MCF 10A (cell line): ENCODE measurements around the gene CDH15. TPM values are rescaled to one million over a fixed set of nuclear protein-coding genes. Genes with fewer than 3 reads are reported as not detected.

Experiments used
- BruUV-seq: library from RNA; stranded (reverse); fragments of 400-500 nt; replicated peaks from 2 replicates; lab custom pipeline; 2021; lab: Mats Ljungman, UMichigan
- CTCF ChIA-PET: fragments of 300-600 bp; sonication (Branson Sonifier 250); formaldehyde crosslinking; extraction: SDS; loops from one replicate; lab custom pipeline; 2021; ENCODE audit warnings: antibody characterized with exemption, inconsistent platforms; lab: Yijun Ruan, JAX
- POLR2A ChIA-PET: fragments of 300-600, 350-650 bp; sonication (Branson Sonifier 250); formaldehyde crosslinking; extraction: SDS; loops from one replicate; lab custom pipeline; 2020; ENCODE audit warnings: antibody characterized with exemption, inconsistent platforms; lab: Yijun Ruan, JAX
- DNase-seq: peaks from one replicate; pipeline ENCODE4 v3.0.0-alpha.2; 2018; ENCODE audit not compliant: unreplicated experiment
- H3K27ac Mint-ChIP-seq: one replicate; pipeline ENCODE4 v1.8.0; 2022; ENCODE audit warnings: mild to moderate bottlenecking, low read depth, mixed read lengths; ENCODE audit not compliant: unreplicated experiment
- H3K27me3 Mint-ChIP-seq: one replicate; pipeline ENCODE4 v1.8.0; 2022; ENCODE audit warnings: mixed read lengths; ENCODE audit not compliant: insufficient read depth, unreplicated experiment
- H3K36me3 Mint-ChIP-seq: one replicate; pipeline ENCODE4 v1.8.0; 2022; ENCODE audit warnings: mild to moderate bottlenecking, moderate library complexity, mixed read lengths; ENCODE audit not compliant: insufficient read depth, unreplicated experiment
- H3K4me1 Mint-ChIP-seq: one replicate; pipeline ENCODE4 v1.8.0; 2022; ENCODE audit warnings: mixed read lengths; ENCODE audit not compliant: insufficient read depth, unreplicated experiment
- H3K4me3 Mint-ChIP-seq: one replicate; pipeline ENCODE4 v1.8.0; 2022; ENCODE audit warnings: mild to moderate bottlenecking, moderate library complexity, mixed read lengths; ENCODE audit not compliant: unreplicated experiment
- H3K9me3 Mint-ChIP-seq: one replicate; pipeline ENCODE4 v1.8.0; 2022; ENCODE audit warnings: mixed read lengths; ENCODE audit not compliant: unreplicated experiment
- intact Hi-C: fragments of 100-400 bp; cut with micrococcal nuclease; formaldehyde crosslinking; loops from 2 replicates; pipeline ENCODE4 v1.14.1; 2022
- total RNA-seq: library from RNA; stranded (reverse); gene quantifications from 2 replicates; pipeline ENCODE4 v1.2.3, GENCODE V29; 2022
- TF ChIP-seq, protein P1 (sequence below): fragments of 200-600 bp; IDR thresholded peaks from one replicate; pipeline ENCODE4 v1.8.0; 2022; ENCODE audit warnings: antibody characterized with exemption, mild to moderate bottlenecking; ENCODE audit not compliant: unreplicated experiment

Gene CDH15
- total RNA-seq, 1 experiment from 2014 or later: not detected

- no peaks in the 10 kb centered on the region for H3K27me3 Mint-ChIP-seq
- TF ChIP-seq, protein P1, sequence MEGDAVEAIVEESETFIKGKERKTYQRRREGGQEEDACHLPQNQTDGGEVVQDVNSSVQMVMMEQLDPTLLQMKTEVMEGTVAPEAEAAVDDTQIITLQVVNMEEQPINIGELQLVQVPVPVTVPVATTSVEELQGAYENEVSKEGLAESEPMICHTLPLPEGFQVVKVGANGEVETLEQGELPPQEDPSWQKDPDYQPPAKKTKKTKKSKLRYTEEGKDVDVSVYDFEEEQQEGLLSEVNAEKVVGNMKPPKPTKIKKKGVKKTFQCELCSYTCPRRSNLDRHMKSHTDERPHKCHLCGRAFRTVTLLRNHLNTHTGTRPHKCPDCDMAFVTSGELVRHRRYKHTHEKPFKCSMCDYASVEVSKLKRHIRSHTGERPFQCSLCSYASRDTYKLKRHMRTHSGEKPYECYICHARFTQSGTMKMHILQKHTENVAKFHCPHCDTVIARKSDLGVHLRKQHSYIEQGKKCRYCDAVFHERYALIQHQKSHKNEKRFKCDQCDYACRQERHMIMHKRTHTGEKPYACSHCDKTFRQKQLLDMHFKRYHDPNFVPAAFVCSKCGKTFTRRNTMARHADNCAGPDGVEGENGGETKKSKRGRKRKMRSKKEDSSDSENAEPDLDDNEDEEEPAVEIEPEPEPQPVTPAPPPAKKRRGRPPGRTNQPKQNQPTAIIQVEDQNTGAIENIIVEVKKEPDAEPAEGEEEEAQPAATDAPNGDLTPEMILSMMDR: no peak
- DNase-seq: no peak
- no peaks in the 10 kb centered on the region for H3K4me1 Mint-ChIP-seq
- no peak overlapping the region for H3K27ac Mint-ChIP-seq
- no TSS peak for BruUV-seq
- intact Hi-C loops: no loop called here
- H3K9me3 Mint-ChIP-seq: peaks cover 3% of the 10 kb centered on the region
- H3K36me3 Mint-ChIP-seq: peaks cover 14% of the 10 kb centered on the region
- H3K4me3 Mint-ChIP-seq: no peak overlapping the region
- CTCF ChIA-PET: interaction anchor here (1.0 kb wide), 1 partner anchor 43 kb away, joined by 3 read pairs; no protein-coding TSS in a partner anchor
- POLR2A ChIA-PET: interaction anchor here (0.7 kb wide), 1 partner anchor 311 kb away, joined by 3 read pairs; no protein-coding TSS in a partner anchor
Measured at GRCh38 chr16:89123831-89124100, 47.8 kb upstream of the CDH15 start.

DNA sequence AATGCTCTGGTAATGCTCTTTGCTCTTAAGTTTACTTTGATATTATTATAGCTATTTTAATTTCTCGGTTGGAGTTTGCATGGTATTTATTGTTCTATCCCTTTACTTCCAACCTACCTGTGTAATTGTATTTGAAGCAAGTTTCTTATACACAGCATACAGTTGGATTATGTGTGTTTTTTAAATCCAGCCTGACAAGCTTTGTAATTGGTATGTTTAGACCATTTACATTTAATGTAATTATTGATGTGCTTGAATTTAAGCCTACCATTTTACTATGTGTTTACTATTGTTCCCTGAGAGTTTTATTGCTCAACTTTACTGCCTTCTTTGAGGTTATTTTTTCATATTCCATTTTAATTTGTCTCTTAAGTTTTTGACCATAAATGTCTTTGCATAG lies 42.2 kb upstream of the CDH15 start:
- TF ChIP-seq, protein P1: no peak
- ChIA-PET POLR2A (no interaction called here), CTCF (no interaction called here)
- Mint-ChIP-seq H3K27me3 (no peaks in the 10 kb centered on the region), H3K27ac (no peak overlapping the region), H3K4me3 (no peak overlapping the region), H3K36me3 (peaks cover 42% of the 10 kb centered on the region), H3K4me1 (no peaks in the 10 kb centered on the region), H3K9me3 (peaks cover 15% of the 10 kb centered on the region)
- BruUV-seq: no TSS peak
- intact Hi-C loops: no loop called here
- DNase-seq: no peak

DNA sequence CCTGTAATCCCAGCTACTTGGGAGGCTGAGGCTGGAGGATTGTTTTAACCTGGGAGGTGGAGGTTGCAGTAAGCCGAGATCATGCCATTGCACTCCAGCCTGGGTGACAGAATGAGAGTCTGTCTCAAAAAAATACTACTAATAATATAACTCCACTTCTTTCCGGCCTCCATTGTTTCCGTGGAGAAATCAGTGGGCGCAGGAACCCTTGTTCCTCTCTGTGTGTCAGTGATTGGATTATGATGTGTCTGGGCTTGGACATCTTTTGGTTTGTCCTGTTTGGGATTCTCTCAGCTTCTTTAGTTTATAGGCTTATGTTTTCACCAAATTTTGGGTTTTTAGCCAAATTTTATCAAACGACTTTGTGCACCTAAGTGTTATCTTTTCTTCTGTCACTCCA lies 41.1 kb upstream of the CDH15 start:
- ChIA-PET POLR2A (no interaction called here), CTCF (no interaction called here)
- BruUV-seq: no TSS peak
- intact Hi-C loops: no loop called here
- Mint-ChIP-seq H3K9me3 (peaks cover 15% of the 10 kb centered on the region), H3K27me3 (no peaks in the 10 kb centered on the region), H3K36me3 (peaks cover 45% of the 10 kb centered on the region), H3K4me3 (no peak overlapping the region), H3K4me1 (no peaks in the 10 kb centered on the region), H3K27ac (no peak overlapping the region)
- DNase-seq: no peak
- TF ChIP-seq, protein P1: no peak

DNA sequence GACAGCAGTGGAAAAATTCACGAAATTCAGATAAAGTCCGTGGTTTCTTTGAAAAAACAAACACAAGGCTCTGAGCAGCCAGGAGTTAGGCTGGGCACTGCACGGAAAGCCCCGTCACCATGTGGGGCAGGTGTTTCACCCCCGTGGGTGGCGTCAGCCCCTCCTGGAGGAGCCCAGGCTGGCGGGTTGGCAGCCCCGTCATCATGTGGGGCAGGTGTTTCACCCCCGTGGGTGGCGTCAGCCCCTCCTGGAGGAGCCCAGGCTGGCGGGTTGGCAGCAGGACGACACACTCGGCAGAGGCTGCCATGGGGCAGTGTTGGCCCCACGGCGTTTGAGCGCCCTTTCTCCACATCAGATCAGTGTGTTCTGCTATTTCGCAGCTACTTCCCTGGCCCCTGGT lies 39.8 kb upstream of the CDH15 start:
- POLR2A ChIA-PET: no interaction called here

More for the DNA sequence above, 39.8 kb upstream of the CDH15 start:
- no peak overlapping the region for H3K4me3 Mint-ChIP-seq
- no TSS peak for BruUV-seq
- H3K36me3 Mint-ChIP-seq: peaks cover 53% of the 10 kb centered on the region
- no peak for DNase-seq
- H3K27ac Mint-ChIP-seq: no peak overlapping the region
- no peaks in the 10 kb centered on the region for H3K27me3 Mint-ChIP-seq
- no peaks in the 10 kb centered on the region for H3K4me1 Mint-ChIP-seq
- intact Hi-C loops: no loop called here
- TF ChIP-seq, protein P1: no peak
- H3K9me3 Mint-ChIP-seq: peaks cover 15% of the 10 kb centered on the region
- CTCF ChIA-PET: interaction anchor here (0.5 kb wide), 1 partner anchor 142 kb away, joined by 3 read pairs; no protein-coding TSS in a partner anchor
